ENCODE data around the gene SPOCK1. TPM values are rescaled to one million over a fixed set of nuclear protein-coding genes. Genes with fewer than 3 reads are reported as not detected.

Gene SPOCK1
- total and polyA plus RNA-seq, 7 donors = 4.2 to 52.7 (median 16.0) TPM

- intact Hi-C loops (cut with DNase I) = no loop called here
- H3K4me3 ChIP-seq = no peak overlapping the region
- WGBS, 3 donors = 78 to 88% (median 88%) methylated on average over 1 of the region's 1 CpG
- no peak overlapping the region for H3K27ac ChIP-seq
- TF ChIP-seq CTCF (IDR thresholded peaks at IDR 0.05) = no peak
- H3K9me3 ChIP-seq = no peaks in the 10 kb centered on the region
- DNase-seq (no peak), ATAC-seq (no peak)
- H3K4me1 ChIP-seq = no peaks in the 10 kb centered on the region
- H3K27me3 ChIP-seq (ENCODE audit: insufficient read depth in 3 of 3, low read length in 2 of 3) = no peaks in the 10 kb centered on the region
- H3K36me3 ChIP-seq (ENCODE audit: insufficient read depth in 1 of 2, low read depth in 1 of 2) = no peaks in the 10 kb centered on the region
Observed at GRCh38 chr5:137164536-137164935, 334.6 kb downstream of the SPOCK1 start.

- no peak for ATAC-seq
- Histone ChIP-seq H3K27ac (no peak overlapping the region), H3K4me3 (no peak overlapping the region), H3K36me3 (ENCODE audit: insufficient read depth in 1 of 2, low read depth in 1 of 2) (no peaks in the 10 kb centered on the region), H3K9me3 (no peaks in the 10 kb centered on the region), H3K27me3 (ENCODE audit: insufficient read depth in 3 of 3, low read length in 2 of 3) (no peaks in the 10 kb centered on the region), H3K4me1 (no peaks in the 10 kb centered on the region)
- WGBS, 3 donors = 87 to 97% (median 93%) methylated on average over 2 of the region's 2 CpGs
- DNase-seq = no peak
- intact Hi-C loops (cut with DNase I) = no loop called here
- no peak for TF ChIP-seq CTCF (IDR thresholded peaks at IDR 0.05)
Observed at GRCh38 chr5:137158691-137159090, 340.4 kb downstream of the SPOCK1 start.

DNA sequence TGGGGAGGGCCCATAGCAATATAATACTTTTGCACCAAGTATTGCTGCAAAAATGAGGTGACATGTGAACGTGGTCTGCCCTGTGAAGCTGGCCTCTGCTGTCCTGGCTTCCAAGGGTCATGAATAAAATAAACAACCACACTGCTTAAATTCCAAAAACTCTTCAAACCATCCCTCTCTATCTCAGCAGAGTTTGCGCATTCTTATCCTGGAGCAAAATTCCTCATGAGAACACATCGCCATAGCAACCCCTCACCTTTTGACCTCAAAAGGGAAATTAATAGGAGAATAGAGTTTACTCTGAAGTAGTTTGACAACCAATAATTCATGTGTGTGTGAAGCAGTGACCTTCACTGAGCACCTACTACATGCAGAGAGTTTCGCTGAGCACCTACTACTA is 342.9 kb downstream of the SPOCK1 start:
- no peak overlapping the region for H3K27ac ChIP-seq
- ATAC-seq (no peak), DNase-seq (no peak)
- no peaks in the 10 kb centered on the region for H3K9me3 ChIP-seq
- WGBS, 3 donors = 67 to 82% (median 81%) methylated on average over 4 of the region's 4 CpGs
- no peaks in the 10 kb centered on the region for H3K4me1 ChIP-seq
- intact Hi-C loops (cut with DNase I) = no loop called here
- TF ChIP-seq CTCF (IDR thresholded peaks at IDR 0.05) = no peak
- no peak overlapping the region for H3K4me3 ChIP-seq
- H3K27me3 ChIP-seq (ENCODE audit: insufficient read depth in 3 of 3, low read length in 2 of 3) = no peaks in the 10 kb centered on the region
- no peaks in the 10 kb centered on the region for H3K36me3 ChIP-seq (ENCODE audit: insufficient read depth in 1 of 2, low read depth in 1 of 2)

DNA sequence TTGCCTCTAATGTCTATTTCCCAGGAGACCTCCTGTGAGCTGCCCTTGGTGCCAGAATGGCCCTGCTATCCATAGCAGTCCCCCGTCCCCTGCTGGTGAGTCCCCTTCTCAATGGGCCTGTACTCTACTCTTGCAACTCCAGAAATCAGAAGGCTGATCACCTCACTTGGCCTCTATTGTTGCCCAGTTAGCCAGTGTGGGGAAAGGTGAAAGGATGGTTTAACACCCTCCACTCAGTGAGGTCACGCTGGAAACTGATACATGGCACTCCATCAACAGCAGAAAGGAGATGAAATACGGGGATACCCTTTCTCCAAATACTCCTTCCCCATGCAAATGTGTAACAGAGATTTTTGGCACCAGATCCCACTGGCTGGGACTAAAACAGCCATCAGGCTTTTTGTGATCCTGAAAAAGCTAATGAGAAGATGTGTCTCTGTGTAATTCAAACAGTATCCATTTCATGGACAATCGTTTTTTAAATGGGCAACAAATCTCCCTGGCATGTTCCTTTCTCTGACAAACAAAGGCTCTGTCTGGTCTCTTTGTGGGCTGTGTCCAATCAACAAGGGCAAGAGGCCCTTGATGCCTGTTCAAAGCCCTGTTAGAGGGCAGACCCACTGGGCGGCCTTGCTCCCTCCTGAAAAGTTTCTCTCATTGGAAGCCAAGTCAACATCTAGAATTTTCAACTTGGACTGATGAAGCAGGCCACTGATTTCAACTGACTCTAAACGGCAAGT is 343.7 kb downstream of the SPOCK1 start:
- 48 to 50% (median 48%) methylated on average over 6 of the region's 6 CpGs for WGBS, 3 donors

More for the DNA sequence above, 343.7 kb downstream of the SPOCK1 start:
- Histone ChIP-seq H3K4me1 (no peaks in the 10 kb centered on the region), H3K27me3 (ENCODE audit: insufficient read depth in 3 of 3, low read length in 2 of 3) (no peaks in the 10 kb centered on the region), H3K4me3 (no peak overlapping the region), H3K9me3 (no peaks in the 10 kb centered on the region), H3K36me3 (ENCODE audit: insufficient read depth in 1 of 2, low read depth in 1 of 2) (no peaks in the 10 kb centered on the region), H3K27ac (no peak overlapping the region)
- TF ChIP-seq CTCF (IDR thresholded peaks at IDR 0.05) = no peak
- ATAC-seq (no peak), DNase-seq (no peak)
- intact Hi-C loops (cut with DNase I) = no loop called here
